Thyroid gland (tissue), 4 donors: Measurements from ENCODE around the gene CELF4. TPM values are rescaled to one million over a fixed set of nuclear protein-coding genes. Genes with fewer than 3 reads are reported as not detected.

Source experiments
- DNase-seq, 2 donors: peaks; one replicate each; pipeline ENCODE4 v3.0.0-alpha.2; 2019
- H3K27ac ChIP-seq, 3 donors: fragments of 200-600 bp; sonication (generic); 1 replicate in 2 of 3; 2 replicates in 1 of 3; pipeline ENCODE4 v1.5.1; 2016 to 2019; ENCODE audit warnings: mild to moderate bottlenecking in 1 of 3, moderate library complexity in 1 of 3
- H3K27me3 ChIP-seq: fragments of 200-600 bp; sonication (generic); one replicate; pipeline ENCODE4 v1.5.1; 2019
- H3K36me3 ChIP-seq, 2 donors: fragments of 200-600 bp; sonication (generic); one replicate each; pipeline ENCODE4 v1.5.1; 2016 to 2019
- H3K4me1 ChIP-seq, 2 donors: fragments of 200-600 bp; sonication (generic); one replicate each; pipeline ENCODE4 v1.5.1; 2017 to 2019
- H3K4me3 ChIP-seq, 3 donors: fragments of 200-600 bp; sonication (generic); replicated peaks in 1 of 3; 1 replicate in 2 of 3; 2 replicates in 1 of 3; pipeline ENCODE4 v1.5.1; 2016; ENCODE audit warnings: mild to moderate bottlenecking in 1 of 3
- H3K9me3 ChIP-seq: fragments of 200-600 bp; sonication (generic); one replicate; pipeline ENCODE4 v1.5.1; 2017
- POLR2A ChIP-seq, 2 donors: fragments of 450-650 bp; IDR thresholded peaks; one replicate each; pipeline ENCODE4 v1.6.1; 2017; ENCODE audit warnings: antibody characterized with exemption in 2 of 2, mild to moderate bottlenecking in 2 of 2, moderate library complexity in 1 of 2
- WGBS, 2 donors: methylation state at CpG; one replicate each; pipeline ENCODE4 v1.1.5; 2017; 5-methylcytosine and 5-hydroxymethylcytosine counted together
- intact Hi-C: fragments of 100-400 bp; cut with DNase I; formaldehyde crosslinking; loops from one replicate; pipeline ENCODE4 v1.15.1; 2023
- total RNA-seq, 4 donors: library from RNA; depleted of rRNA; stranded (reverse); fragments of >200 nt; gene quantifications; one replicate each; pipeline ENCODE4 v1.2.3, GENCODE V29; 2016
- TF ChIP-seq, protein P1 (sequence below), 6 experiments: fragments of 200-600 bp in 3 of 6; fragments of 450-650 bp in 3 of 6; sonication (generic) in 3 of 6; IDR thresholded peaks; one replicate each; pipeline ENCODE4 v1.5.1; 2016 to 2019; ENCODE audit warnings: antibody characterized with exemption in 6 of 6, mild to moderate bottlenecking in 2 of 6, inconsistent platforms in 1 of 6, moderate library complexity in 1 of 6

CELF4 gene
- total RNA-seq, 4 donors from 2014 or later = 4.3 TPM; not detected in 3

DNA sequence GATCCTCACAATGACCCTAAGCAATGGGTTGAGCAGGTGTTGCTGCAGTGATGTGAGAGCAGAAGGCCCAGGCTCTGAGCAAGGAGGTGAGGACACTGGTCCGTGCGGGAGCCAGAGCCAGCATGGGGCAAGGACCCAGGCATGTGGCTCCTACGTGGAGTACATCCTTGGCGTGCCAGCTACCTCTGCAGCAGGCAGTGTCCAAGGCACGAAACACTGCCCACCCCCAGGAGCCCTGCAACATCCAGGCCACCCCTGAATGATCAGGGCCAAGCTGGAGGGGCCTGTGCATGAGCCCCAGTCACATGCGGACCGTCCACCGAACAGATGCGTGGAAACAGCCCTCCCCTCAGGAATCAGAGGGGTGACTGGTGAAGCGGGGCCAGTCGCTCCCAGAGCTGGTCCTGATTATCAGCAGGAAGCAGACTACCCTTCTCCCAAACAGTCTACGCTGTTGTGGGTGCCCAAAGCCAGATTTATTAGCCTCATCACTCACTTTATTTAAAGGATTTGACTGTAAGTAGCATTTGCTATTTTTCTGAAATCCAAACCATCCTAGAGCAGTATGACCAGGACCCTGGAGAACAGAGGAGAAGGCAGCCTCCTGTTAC is 16.8 kb downstream of the CELF4 start:
- Histone ChIP-seq H3K27me3 (no peaks in the 10 kb centered on the region), H3K27ac (no peak overlapping the region), H3K4me1 (no peaks in the 10 kb centered on the region), H3K36me3 (no peaks in the 10 kb centered on the region), H3K4me3 (no peak overlapping the region), H3K9me3 (no peaks in the 10 kb centered on the region)
- no peak for DNase-seq
- TF ChIP-seq, protein P1, sequence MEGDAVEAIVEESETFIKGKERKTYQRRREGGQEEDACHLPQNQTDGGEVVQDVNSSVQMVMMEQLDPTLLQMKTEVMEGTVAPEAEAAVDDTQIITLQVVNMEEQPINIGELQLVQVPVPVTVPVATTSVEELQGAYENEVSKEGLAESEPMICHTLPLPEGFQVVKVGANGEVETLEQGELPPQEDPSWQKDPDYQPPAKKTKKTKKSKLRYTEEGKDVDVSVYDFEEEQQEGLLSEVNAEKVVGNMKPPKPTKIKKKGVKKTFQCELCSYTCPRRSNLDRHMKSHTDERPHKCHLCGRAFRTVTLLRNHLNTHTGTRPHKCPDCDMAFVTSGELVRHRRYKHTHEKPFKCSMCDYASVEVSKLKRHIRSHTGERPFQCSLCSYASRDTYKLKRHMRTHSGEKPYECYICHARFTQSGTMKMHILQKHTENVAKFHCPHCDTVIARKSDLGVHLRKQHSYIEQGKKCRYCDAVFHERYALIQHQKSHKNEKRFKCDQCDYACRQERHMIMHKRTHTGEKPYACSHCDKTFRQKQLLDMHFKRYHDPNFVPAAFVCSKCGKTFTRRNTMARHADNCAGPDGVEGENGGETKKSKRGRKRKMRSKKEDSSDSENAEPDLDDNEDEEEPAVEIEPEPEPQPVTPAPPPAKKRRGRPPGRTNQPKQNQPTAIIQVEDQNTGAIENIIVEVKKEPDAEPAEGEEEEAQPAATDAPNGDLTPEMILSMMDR (IDR thresholded peaks at IDR 0.05) = no peak
- TF ChIP-seq POLR2A (IDR thresholded peaks at IDR 0.05) = no peak
- intact Hi-C loops = no loop called here
- 76 to 80% methylated on average over 8 to 12 of the region's 12 CpGs for WGBS, 2 donors

DNA sequence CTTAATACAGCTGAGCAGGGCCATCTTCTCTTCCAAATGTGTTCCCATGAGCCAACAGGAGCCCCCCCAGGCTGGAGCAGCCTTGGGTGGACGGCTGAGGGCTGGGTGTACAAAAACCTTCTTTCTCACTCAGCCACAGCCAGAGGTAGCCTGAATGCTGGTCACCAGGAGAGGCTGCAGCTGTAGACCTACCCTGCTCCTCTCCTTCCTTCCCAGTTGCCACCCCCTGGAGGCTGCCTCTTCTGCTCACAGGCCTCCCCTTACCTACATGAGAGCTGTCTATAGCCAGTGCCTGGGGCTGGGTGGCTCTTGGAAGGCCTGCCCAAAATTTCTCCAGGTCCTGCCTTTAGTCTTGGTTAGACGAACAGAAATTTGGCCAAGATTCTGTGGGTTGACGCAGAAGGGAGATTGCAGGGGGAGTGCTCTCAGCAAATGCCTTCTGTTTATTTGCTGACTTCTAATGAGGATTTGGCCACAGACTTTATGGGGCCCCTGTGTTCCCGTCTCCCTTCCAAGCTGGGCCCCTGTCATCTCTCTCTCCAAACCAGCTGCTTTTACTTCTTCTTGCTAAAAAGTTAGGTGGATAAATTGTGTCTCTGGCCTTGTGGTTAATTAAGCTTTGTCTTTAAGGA is 18.3 kb downstream of the CELF4 start:
- no peak overlapping the region for H3K4me3 ChIP-seq
- H3K9me3 ChIP-seq = no peaks in the 10 kb centered on the region
- H3K27ac ChIP-seq = no peak overlapping the region
- 61 to 77% methylated on average over 3 to 4 of the region's 4 CpGs for WGBS, 2 donors
- H3K4me1 ChIP-seq = no peaks in the 10 kb centered on the region
- no peaks in the 10 kb centered on the region for H3K36me3 ChIP-seq
- H3K27me3 ChIP-seq = no peaks in the 10 kb centered on the region
- TF ChIP-seq POLR2A (IDR thresholded peaks at IDR 0.05) = no peak
- TF ChIP-seq, protein P1 (IDR thresholded peaks at IDR 0.05) = no peak
- no peak for DNase-seq
- intact Hi-C loops = no loop called here

DNA sequence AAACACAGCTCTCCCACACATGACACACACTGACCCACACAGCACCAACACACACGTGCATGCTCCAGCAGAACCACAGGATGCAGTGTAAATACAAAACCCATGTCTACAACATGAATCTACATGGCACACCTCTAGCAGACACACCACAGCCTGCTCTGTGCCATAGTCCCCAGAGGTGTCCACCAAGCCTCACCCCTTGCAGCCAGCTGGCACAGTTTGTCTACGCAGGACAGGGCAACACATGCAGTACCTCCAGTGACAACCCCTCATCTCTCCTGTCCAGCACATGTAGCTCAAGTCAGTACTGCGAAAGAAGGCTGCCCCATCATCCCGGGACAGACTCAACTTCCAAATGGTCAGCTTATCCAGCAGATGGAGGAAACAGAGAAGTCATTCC is 18.9 kb downstream of the CELF4 start:
- Histone ChIP-seq H3K27ac (no peak overlapping the region), H3K27me3 (no peaks in the 10 kb centered on the region), H3K4me1 (no peaks in the 10 kb centered on the region), H3K36me3 (no peaks in the 10 kb centered on the region), H3K4me3 (no peak overlapping the region), H3K9me3 (no peaks in the 10 kb centered on the region)
- WGBS, 2 donors = 75 to 77% methylated on average over 4 of the region's 4 CpGs
- intact Hi-C loops = no loop called here
- DNase-seq = no peak
- TF ChIP-seq, protein P1 (IDR thresholded peaks at IDR 0.05) = no peak
- TF ChIP-seq POLR2A (IDR thresholded peaks at IDR 0.05) = no peak

DNA sequence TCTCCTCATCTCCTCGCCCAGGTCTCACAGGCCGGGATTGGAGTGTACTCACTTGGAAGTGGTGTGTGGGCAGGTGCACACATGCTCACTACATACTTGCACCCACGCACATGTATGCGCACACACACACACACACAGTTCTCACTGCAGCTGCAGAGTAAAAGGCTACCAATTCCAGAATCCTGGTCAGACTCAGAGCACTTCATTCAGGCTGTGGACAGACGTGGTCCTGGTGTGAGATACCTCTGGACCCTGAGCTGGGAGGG is 19.4 kb downstream of the CELF4 start:
- Histone ChIP-seq H3K4me3 (no peak overlapping the region), H3K27me3 (no peaks in the 10 kb centered on the region), H3K27ac (no peak overlapping the region), H3K4me1 (no peaks in the 10 kb centered on the region), H3K9me3 (no peaks in the 10 kb centered on the region), H3K36me3 (no peaks in the 10 kb centered on the region)
- no peak for TF ChIP-seq POLR2A (IDR thresholded peaks at IDR 0.05)
- TF ChIP-seq, protein P1 (IDR thresholded peaks at IDR 0.05) = no peak
- 71 to 89% methylated on average over 5 of the region's 5 CpGs for WGBS, 2 donors
- intact Hi-C loops = no loop called here
- DNase-seq = no peak

DNA sequence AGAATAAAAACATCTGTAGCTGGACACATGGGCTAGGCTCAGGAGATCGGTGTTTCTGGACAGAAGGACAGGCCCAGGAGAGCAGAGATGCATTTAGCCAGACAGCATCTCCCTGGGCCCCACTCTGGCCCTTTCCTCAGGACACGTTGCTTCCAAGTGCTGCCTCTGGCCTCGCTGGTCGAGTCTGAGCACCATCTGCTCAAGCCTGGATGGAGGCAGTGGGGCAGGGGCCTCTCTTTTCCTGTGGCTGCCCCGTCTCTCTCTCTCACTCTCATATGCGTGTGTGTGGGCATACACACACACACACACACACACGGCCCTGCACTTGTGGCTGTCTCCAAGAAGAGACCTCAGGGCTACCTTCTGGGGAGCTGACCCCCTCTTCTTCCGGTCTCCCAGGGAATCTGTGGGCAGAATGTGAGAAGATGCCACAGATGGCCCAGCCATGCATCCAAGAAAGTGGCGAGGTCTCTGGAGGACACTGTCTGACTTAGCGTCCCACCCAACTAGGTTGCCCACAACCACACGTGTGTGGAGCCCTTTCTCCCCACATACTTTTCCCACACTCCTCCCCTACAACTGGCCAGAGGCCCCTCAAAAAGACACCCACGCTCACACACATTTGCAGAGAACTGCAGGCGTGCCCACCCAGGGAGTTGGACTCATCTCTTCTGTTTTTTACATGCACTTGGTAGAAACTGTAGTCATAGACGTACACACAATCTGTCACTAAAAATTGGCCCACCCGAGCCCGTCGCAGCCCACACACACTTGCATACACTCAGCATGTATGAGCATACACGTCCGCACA is 19.9 kb downstream of the CELF4 start:
- intact Hi-C loops = no loop called here
- TF ChIP-seq, protein P1 (IDR thresholded peaks at IDR 0.05) = no peak
- TF ChIP-seq POLR2A (IDR thresholded peaks at IDR 0.05) = no peak
- H3K27ac ChIP-seq = no peak overlapping the region
- no peak overlapping the region for H3K4me3 ChIP-seq
- no peaks in the 10 kb centered on the region for H3K36me3 ChIP-seq
- H3K4me1 ChIP-seq = no peaks in the 10 kb centered on the region
- H3K9me3 ChIP-seq = no peaks in the 10 kb centered on the region
- no peak for DNase-seq
- no peaks in the 10 kb centered on the region for H3K27me3 ChIP-seq
- WGBS, 2 donors = 76 to 83% methylated on average over 18 to 19 of the region's 19 CpGs
